ENCODE results near the gene ACSL1. TPM values are rescaled to one million over a fixed set of nuclear protein-coding genes. Genes with fewer than 3 reads are reported as not detected.

ACSL1 gene
- total and polyA plus RNA-seq, 9 donors = 12.0 to 47.9 (median 19.8) TPM

DNA sequence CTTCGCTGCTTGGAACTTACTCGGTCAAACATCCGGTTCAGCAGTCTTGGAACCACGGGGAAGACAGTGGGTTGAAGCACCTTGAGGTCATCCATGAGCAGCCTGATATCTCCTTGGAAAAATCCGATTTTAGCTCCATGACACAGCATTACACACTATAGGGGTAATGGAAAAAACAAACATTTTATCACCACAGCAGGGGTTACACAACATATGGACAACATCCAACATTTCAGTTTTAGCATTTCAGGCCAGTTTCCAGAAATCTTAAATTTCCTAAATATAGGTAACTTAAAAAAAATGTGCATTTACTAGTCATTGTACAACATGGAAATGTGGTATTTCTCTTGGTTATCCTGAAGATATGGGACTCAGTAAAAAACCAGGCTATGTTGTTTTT is 57.5 kb downstream of the ACSL1 start:
- Histone ChIP-seq H3K36me3 (no peaks in the 10 kb centered on the region), H3K4me1 (ENCODE audit: insufficient read depth) (no peaks in the 10 kb centered on the region), H3K9me3 (no peaks in the 10 kb centered on the region), H3K27me3 (no peaks in the 10 kb centered on the region), H3K4me3 (no peak overlapping the region), H3K27ac (no peak overlapping the region)
- intact Hi-C loops (cut with DNase I) = no loop called here
- TF ChIP-seq POLR2A (IDR thresholded peaks at IDR 0.05) (no peak), EP300 (IDR thresholded peaks at IDR 0.05) (no peak)
- TF ChIP-seq, protein P1, sequence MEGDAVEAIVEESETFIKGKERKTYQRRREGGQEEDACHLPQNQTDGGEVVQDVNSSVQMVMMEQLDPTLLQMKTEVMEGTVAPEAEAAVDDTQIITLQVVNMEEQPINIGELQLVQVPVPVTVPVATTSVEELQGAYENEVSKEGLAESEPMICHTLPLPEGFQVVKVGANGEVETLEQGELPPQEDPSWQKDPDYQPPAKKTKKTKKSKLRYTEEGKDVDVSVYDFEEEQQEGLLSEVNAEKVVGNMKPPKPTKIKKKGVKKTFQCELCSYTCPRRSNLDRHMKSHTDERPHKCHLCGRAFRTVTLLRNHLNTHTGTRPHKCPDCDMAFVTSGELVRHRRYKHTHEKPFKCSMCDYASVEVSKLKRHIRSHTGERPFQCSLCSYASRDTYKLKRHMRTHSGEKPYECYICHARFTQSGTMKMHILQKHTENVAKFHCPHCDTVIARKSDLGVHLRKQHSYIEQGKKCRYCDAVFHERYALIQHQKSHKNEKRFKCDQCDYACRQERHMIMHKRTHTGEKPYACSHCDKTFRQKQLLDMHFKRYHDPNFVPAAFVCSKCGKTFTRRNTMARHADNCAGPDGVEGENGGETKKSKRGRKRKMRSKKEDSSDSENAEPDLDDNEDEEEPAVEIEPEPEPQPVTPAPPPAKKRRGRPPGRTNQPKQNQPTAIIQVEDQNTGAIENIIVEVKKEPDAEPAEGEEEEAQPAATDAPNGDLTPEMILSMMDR (IDR thresholded peaks at IDR 0.05) = no peak
- 81 to 88% (median 88%) methylated on average over 5 of the region's 5 CpGs for WGBS, 3 donors
- no peak for DNase-seq

DNA sequence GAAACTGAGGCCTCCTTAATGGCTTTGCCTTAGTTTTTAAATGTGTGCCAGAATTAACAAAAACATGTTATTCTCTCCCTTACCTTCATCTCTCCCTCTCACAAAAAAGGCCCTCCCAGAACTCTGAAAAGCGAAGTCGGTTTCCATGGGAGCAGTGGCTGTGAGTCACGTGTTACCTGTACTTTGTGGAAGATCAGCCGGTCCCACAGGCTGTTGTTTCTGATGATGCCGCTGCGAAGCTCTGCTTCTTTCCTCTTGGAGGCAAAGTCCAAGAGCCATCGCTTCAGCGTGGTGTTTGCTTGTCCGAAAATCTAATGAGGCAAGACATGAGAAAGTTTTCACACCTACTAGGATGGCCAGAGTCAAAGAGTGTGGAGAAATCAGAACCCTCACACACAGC is 59.3 kb downstream of the ACSL1 start:
- Histone ChIP-seq H3K4me3 (no peak overlapping the region), H3K27me3 (no peaks in the 10 kb centered on the region), H3K4me1 (ENCODE audit: insufficient read depth) (no peaks in the 10 kb centered on the region), H3K9me3 (no peaks in the 10 kb centered on the region), H3K36me3 (no peaks in the 10 kb centered on the region), H3K27ac (no peak overlapping the region)
- intact Hi-C loops (cut with DNase I) = no loop called here
- 90 to 97% (median 94%) methylated on average over 9 of the region's 9 CpGs for WGBS, 3 donors
- DNase-seq = no peak
- TF ChIP-seq, protein P1 (IDR thresholded peaks at IDR 0.05) = no peak

DNA sequence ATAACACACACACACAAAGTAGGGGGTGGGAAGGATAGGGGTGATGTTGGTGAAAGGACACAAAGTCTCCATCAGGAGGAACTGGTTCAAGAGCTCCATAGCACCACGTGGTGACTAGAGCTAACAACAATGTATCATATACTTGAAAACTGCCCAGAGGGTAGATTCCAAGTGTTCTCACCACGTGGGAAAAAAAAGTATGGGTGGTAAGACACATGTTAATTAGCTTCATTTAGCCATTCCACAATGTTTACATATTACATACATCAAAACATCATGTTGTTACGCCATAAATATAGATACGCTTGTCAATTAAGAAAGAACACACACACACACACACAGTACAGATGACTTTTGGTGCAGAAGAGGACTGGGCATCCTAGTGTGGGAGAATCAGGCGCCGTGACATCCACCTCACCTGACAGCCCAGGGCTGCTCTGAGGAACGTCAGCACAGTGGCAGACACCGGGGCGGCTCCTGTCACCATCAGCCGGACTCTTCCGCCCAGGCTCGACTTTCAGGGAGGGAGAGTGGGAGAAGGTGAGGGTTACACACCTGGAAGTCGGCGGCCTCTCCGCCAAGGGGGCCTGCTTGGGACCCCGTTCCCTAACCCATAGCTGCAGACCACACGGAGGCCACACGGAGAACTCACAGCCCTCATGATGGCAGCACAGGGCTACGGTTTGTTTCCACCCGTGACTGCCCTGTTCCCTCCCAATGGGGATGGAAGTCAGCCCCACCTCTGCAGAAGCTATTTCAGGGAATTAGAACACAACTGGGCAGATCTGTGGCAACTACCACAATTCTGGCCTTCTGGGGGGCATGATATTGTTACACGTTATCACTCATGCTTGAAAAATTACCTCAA is 60.1 kb downstream of the ACSL1 start:
- DNase-seq = no peak
- H3K4me3 ChIP-seq = no peak overlapping the region
- no peaks in the 10 kb centered on the region for H3K27me3 ChIP-seq
- no peak for TF ChIP-seq EP300 (IDR thresholded peaks at IDR 0.05)
- TF ChIP-seq POLR2A (IDR thresholded peaks at IDR 0.05) = no peak
- TF ChIP-seq, protein P1 (IDR thresholded peaks at IDR 0.05) = no peak
- H3K4me1 ChIP-seq (ENCODE audit: insufficient read depth) = no peaks in the 10 kb centered on the region
- no peaks in the 10 kb centered on the region for H3K9me3 ChIP-seq
- H3K36me3 ChIP-seq = no peaks in the 10 kb centered on the region
- no peak overlapping the region for H3K27ac ChIP-seq
- intact Hi-C loops (cut with DNase I) = no loop called here
- 85 to 87% (median 86%) methylated on average over 18 to 21 of the region's 21 CpGs for WGBS, 3 donors

DNA sequence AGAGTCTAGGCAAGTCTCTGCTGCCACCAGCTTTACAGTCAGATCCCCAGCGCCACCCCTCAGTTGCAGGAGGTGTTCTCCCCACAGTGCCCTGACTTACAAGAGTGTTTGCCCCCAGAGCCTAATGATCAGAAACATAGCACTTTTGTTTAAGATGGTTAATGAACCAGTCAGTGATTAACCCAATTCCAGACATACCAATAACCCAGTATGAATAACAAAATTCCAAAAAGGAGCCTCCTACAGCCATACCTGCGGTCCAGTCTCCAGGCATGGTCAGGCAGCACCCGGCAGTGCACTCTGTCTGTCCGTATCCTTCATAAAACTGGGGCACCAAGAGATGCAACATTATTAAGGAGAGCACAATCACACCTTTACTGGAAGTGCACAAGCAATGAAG is 61.2 kb downstream of the ACSL1 start:
- H3K27me3 ChIP-seq = no peaks in the 10 kb centered on the region
- no peak overlapping the region for H3K27ac ChIP-seq
- no peaks in the 10 kb centered on the region for H3K4me1 ChIP-seq (ENCODE audit: insufficient read depth)
- H3K9me3 ChIP-seq = no peaks in the 10 kb centered on the region
- DNase-seq = no peak
- 93 to 96% (median 95%) methylated on average over 4 of the region's 4 CpGs for WGBS, 3 donors
- H3K36me3 ChIP-seq = no peaks in the 10 kb centered on the region
- H3K4me3 ChIP-seq = no peak overlapping the region
- intact Hi-C loops (cut with DNase I) = no loop called here
- TF ChIP-seq, protein P1 (IDR thresholded peaks at IDR 0.05) = no peak
- TF ChIP-seq POLR2A (IDR thresholded peaks at IDR 0.05) = no peak

Measured in ovary (tissue), 9 donors.